Measurements from ENCODE around the gene WDR64. TPM values are rescaled to one million over a fixed set of nuclear protein-coding genes. Genes with fewer than 3 reads are reported as not detected.

WDR64 gene
- total and polyA plus RNA-seq, 2 donors (not counting 3 experiments of a cell fraction or from before 2014, with no cell fraction given) = not detected

DNA sequence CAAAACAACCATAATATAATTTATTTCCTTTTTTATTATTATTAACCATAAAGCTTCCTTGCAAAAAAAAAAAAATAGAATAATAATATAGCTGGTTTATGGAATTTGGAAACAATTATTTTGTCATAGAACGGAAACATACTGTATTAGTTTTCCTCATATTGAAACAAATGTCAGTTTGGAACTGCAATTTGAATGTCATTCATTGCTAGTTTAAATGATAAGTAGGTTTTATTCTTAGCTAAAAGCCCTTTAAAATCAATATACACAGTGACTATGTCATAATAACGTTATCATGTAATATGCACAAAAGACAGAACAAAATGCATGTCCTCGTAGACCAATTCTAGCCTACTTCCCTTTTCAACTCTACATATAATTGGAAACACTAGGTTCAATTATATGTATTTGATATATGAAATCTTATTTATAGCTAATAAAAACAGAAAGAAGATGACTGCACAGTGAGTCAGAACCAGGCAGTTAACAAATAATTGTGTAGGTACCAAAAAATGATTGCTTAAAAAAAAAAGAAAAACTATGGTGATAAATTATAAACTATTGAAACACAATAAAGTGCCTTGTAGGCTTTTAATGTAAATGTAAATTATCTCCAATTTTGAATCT lies 110.7 kb downstream of the WDR64 start:
- H3K79me2 ChIP-seq (ENCODE audit: control insufficient read depth, insufficient read depth, low read length) = no peaks in the 10 kb centered on the region
- H3K9me1 ChIP-seq (replicated peaks; ENCODE audit: control insufficient read depth, extremely low read depth, insufficient read depth, low read length) = no peaks in the 10 kb centered on the region
- no peak overlapping the region for H3K4me3 ChIP-seq (replicated peaks in 1 of 3; ENCODE audit: insufficient read depth in 1 of 3, low read depth in 1 of 3, low read length in 3 of 3)
- H2AFZ ChIP-seq (ENCODE audit: low read depth, low read length) = no peak overlapping the region
- intact Hi-C loops (cut with micrococcal nuclease) (no loop called here), dilution Hi-C loops (cut with MboI; ENCODE audit: extremely low pct_ligation_motif_present, low sequenced_read_pairs) (no loop called here)
- POLR2A ChIA-PET = no interaction called here
- no peaks in the 10 kb centered on the region for H3K27me3 ChIP-seq (ENCODE audit: control insufficient read depth in 2 of 2, insufficient read depth in 2 of 2, low read length in 2 of 2)
- no peak for DNase-seq (ENCODE audit: low read depth, low spot score)
- CTCF ChIA-PET = interaction anchor here (1.0 kb wide), 1 partner anchor 152 kb away, joined by 3 read pairs; no protein-coding TSS in a partner anchor
- BruUV-seq (replicated peaks) = no TSS peak
- H3K4me1 ChIP-seq (ENCODE audit: control insufficient read depth, extremely low read depth, insufficient read depth, low read length) = no peaks in the 10 kb centered on the region
- FAIRE-seq = no peak
- no peak overlapping the region for H3K9ac ChIP-seq (replicated peaks; ENCODE audit: extremely low read depth, insufficient read depth, low read length)
- TF ChIP-seq FOS (IDR thresholded peaks at IDR 0.05; ENCODE audit: borderline replicate concordance, insufficient read depth, low read length) (peak; percentile 5), POLR2AphosphoS5 (IDR thresholded peaks at IDR 0.05; ENCODE audit: insufficient read depth, low read depth, low read length) (no peak), POLR2A (IDR thresholded peaks at IDR 0.05; ENCODE audit: low read depth, low read length) (no peak)
- TF ChIP-seq, protein P1, sequence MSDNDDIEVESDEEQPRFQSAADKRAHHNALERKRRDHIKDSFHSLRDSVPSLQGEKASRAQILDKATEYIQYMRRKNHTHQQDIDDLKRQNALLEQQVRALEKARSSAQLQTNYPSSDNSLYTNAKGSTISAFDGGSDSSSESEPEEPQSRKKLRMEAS (IDR thresholded peaks at IDR 0.05; ENCODE audit: insufficient read depth, insufficient read length) = no peak
- TF ChIP-seq, protein P2, sequence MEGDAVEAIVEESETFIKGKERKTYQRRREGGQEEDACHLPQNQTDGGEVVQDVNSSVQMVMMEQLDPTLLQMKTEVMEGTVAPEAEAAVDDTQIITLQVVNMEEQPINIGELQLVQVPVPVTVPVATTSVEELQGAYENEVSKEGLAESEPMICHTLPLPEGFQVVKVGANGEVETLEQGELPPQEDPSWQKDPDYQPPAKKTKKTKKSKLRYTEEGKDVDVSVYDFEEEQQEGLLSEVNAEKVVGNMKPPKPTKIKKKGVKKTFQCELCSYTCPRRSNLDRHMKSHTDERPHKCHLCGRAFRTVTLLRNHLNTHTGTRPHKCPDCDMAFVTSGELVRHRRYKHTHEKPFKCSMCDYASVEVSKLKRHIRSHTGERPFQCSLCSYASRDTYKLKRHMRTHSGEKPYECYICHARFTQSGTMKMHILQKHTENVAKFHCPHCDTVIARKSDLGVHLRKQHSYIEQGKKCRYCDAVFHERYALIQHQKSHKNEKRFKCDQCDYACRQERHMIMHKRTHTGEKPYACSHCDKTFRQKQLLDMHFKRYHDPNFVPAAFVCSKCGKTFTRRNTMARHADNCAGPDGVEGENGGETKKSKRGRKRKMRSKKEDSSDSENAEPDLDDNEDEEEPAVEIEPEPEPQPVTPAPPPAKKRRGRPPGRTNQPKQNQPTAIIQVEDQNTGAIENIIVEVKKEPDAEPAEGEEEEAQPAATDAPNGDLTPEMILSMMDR (IDR thresholded peaks at IDR 0.05; ENCODE audit: extremely low read depth in 1 of 2, insufficient read depth in 1 of 2, low read depth in 1 of 2, low read length in 2 of 2) = no peak
- H3K27ac ChIP-seq (ENCODE audit: insufficient read depth, low read depth, low read length) = no peak overlapping the region
- no peaks in the 10 kb centered on the region for H4K20me1 ChIP-seq (replicated peaks; ENCODE audit: control insufficient read depth, extremely low read depth, insufficient read depth, low read length)
- H3K9me3 ChIP-seq (replicated peaks; ENCODE audit: control insufficient read depth, insufficient read depth, low read length) = no peaks in the 10 kb centered on the region
- H3K36me3 ChIP-seq (ENCODE audit: control insufficient read depth in 2 of 2, extremely low read depth in 1 of 2, insufficient read depth in 2 of 2, low read length in 2 of 2) = no peaks in the 10 kb centered on the region
- no peak overlapping the region for H3K4me2 ChIP-seq (ENCODE audit: insufficient read depth, low read length)

DNA sequence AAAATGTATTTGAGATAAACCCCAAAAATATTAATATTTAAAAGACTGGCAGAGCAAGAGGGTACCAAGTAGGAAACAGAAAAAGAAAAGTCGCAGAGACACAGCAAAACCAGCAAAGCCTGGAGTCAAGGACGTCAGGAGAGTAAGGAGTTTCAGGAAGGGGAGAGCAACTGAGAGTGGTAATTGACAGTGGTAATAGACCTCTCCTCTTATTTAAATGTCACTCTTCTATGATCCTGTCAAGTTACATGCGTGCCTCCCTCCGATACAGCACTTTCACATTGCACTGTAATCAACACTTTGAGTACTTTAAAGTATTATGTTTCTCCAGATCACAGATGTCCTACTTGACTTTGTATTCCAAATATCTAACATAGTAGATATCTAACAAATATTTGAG lies 113.3 kb downstream of the WDR64 start:
- Histone ChIP-seq H3K4me1 (ENCODE audit: control insufficient read depth, extremely low read depth, insufficient read depth, low read length) (no peaks in the 10 kb centered on the region), H3K9me3 (replicated peaks; ENCODE audit: control insufficient read depth, insufficient read depth, low read length) (no peaks in the 10 kb centered on the region), H3K27me3 (ENCODE audit: control insufficient read depth in 2 of 2, insufficient read depth in 2 of 2, low read length in 2 of 2) (no peaks in the 10 kb centered on the region), H3K4me3 (replicated peaks in 1 of 3; ENCODE audit: insufficient read depth in 1 of 3, low read depth in 1 of 3, low read length in 3 of 3) (no peak overlapping the region), H3K9ac (replicated peaks; ENCODE audit: extremely low read depth, insufficient read depth, low read length) (no peak overlapping the region), H3K9me1 (replicated peaks; ENCODE audit: control insufficient read depth, extremely low read depth, insufficient read depth, low read length) (no peaks in the 10 kb centered on the region), H3K79me2 (ENCODE audit: control insufficient read depth, insufficient read depth, low read length) (no peaks in the 10 kb centered on the region), H2AFZ (ENCODE audit: low read depth, low read length) (no peak overlapping the region), H3K27ac (ENCODE audit: insufficient read depth, low read depth, low read length) (no peak overlapping the region), H4K20me1 (replicated peaks; ENCODE audit: control insufficient read depth, extremely low read depth, insufficient read depth, low read length) (no peaks in the 10 kb centered on the region), H3K36me3 (ENCODE audit: control insufficient read depth in 2 of 2, extremely low read depth in 1 of 2, insufficient read depth in 2 of 2, low read length in 2 of 2) (no peaks in the 10 kb centered on the region), H3K4me2 (ENCODE audit: insufficient read depth, low read length) (no peak overlapping the region)
- FAIRE-seq (no peak), DNase-seq (ENCODE audit: low read depth, low spot score) (no peak)
- TF ChIP-seq GATA2 (IDR thresholded peaks at IDR 0.05; ENCODE audit: insufficient read depth, insufficient read length, low read depth, low read length) (no peak), FOS (IDR thresholded peaks at IDR 0.05; ENCODE audit: borderline replicate concordance, insufficient read depth, low read length) (no peak), MYC (IDR thresholded peaks at IDR 0.05; ENCODE audit: low read depth, low read length) (no peak), EZH2 (IDR thresholded peaks at IDR 0.05; ENCODE audit: borderline replicate concordance, low read depth, low read length, severe bottlenecking) (no peak), POLR2AphosphoS5 (IDR thresholded peaks at IDR 0.05; ENCODE audit: insufficient read depth, low read depth, low read length) (no peak), POLR2A (IDR thresholded peaks at IDR 0.05; ENCODE audit: low read depth, low read length) (no peak), JUN (IDR thresholded peaks at IDR 0.05; ENCODE audit: borderline replicate concordance, insufficient read depth, insufficient read length, low read depth) (no peak)
- TF ChIP-seq, protein P2 (IDR thresholded peaks at IDR 0.05; ENCODE audit: extremely low read depth in 1 of 2, insufficient read depth in 1 of 2, low read depth in 1 of 2, low read length in 2 of 2) = no peak
- TF ChIP-seq, protein P1 (IDR thresholded peaks at IDR 0.05; ENCODE audit: insufficient read depth, insufficient read length) = no peak
- BruUV-seq (replicated peaks) = no TSS peak
- POLR2A ChIA-PET = no interaction called here
- dilution Hi-C loops (cut with MboI; ENCODE audit: extremely low pct_ligation_motif_present, low sequenced_read_pairs) (no loop called here), intact Hi-C loops (cut with micrococcal nuclease) (no loop called here)
- CTCF ChIA-PET = no interaction called here

Data from endothelial cell of umbilical vein (primary cell).